Muscle layer of duodenum (tissue), 2 donors: ENCODE results near the gene LRRC26.

Source experiments
- H3K27ac ChIP-seq: one replicate; pipeline ENCODE4 v1.7.0; 2013; ENCODE audit warnings: mild to moderate bottlenecking, low read length
- H3K27me3 ChIP-seq: one replicate; pipeline ENCODE4 v1.7.0; 2013; ENCODE audit warnings: low read depth, mild to moderate bottlenecking, control low read depth, low read length
- H3K36me3 ChIP-seq, 2 donors: one replicate each; pipeline ENCODE4 v1.7.0; 2013; ENCODE audit warnings: low read length in 2 of 2, control low read depth in 1 of 2, mild to moderate bottlenecking in 1 of 2; ENCODE audit not compliant: insufficient read depth in 2 of 2, control insufficient read depth in 1 of 2
- H3K4me1 ChIP-seq, 2 donors: one replicate each; pipeline ENCODE4 v1.7.0; 2013; ENCODE audit warnings: low read length in 2 of 2, mild to moderate bottlenecking in 2 of 2, control low read depth in 1 of 2, moderate library complexity in 1 of 2; ENCODE audit not compliant: insufficient read depth in 2 of 2, control insufficient read depth in 1 of 2
- H3K4me3 ChIP-seq, 2 donors: one replicate each; pipeline ENCODE4 v1.7.0; 2013; ENCODE audit warnings: low read length in 2 of 2, low read depth in 1 of 2, mild to moderate bottlenecking in 1 of 2
- H3K9me3 ChIP-seq, 2 donors: one replicate each; pipeline ENCODE4 v1.7.0; 2013; ENCODE audit warnings: low read length in 2 of 2, control low read depth in 1 of 2, mild to moderate bottlenecking in 1 of 2; ENCODE audit not compliant: control insufficient read depth in 1 of 2
- donor health status: healthy.

Gene LRRC26

DNA sequence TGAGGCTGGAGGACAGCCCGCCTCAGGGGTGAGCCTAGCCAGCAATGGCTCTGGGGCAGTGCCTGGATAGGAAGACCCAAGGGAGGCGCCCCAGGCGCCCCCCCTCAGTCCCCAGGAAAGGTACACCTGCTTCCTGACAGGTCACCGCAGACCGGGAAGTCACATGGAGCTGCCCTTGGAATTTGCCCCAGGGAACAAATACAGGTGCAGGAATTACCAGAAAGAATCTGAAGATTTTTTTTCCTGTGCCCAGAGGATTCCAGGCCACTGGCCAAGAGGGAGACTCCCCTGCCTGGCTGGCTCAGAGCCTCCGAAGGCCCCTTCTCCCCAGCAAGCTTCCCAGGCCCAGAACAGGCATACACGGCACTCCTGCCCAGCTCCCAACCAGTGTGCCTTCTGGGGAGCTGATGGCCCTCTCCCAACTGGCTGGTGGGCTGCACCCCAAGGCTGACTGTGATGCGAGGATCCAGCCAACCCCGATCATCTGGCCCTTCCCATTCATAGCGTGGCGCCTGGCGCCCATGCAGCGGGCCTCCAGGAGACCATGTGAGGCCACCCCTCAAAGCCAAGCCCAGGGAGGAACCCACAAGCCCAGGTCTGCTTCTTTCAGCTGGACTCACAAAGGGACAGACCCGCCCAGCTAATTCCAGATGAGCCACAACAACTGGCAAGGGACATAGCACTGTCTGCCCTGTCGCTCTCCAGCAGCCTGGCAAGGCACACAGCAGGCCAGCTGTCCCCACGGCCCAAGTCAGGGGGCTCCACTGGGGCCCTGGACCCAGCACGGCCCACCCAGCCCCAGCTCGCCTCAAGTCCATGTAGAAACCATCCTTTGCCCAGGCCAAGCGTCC lies 28.4 kb upstream of the LRRC26 start:
- peaks cover 0 to 49% of the 10 kb centered on the region in 2 donors for H3K4me1 ChIP-seq
- H3K36me3 ChIP-seq: no peaks in the 10 kb centered on the region
- H3K9me3 ChIP-seq: no peaks in the 10 kb centered on the region
- H3K4me3 ChIP-seq: peak overlapping the region in 1 of 2 donors; percentile 54
- peak overlapping the region; percentile 8 for H3K27ac ChIP-seq
- H3K27me3 ChIP-seq: no peaks in the 10 kb centered on the region

DNA sequence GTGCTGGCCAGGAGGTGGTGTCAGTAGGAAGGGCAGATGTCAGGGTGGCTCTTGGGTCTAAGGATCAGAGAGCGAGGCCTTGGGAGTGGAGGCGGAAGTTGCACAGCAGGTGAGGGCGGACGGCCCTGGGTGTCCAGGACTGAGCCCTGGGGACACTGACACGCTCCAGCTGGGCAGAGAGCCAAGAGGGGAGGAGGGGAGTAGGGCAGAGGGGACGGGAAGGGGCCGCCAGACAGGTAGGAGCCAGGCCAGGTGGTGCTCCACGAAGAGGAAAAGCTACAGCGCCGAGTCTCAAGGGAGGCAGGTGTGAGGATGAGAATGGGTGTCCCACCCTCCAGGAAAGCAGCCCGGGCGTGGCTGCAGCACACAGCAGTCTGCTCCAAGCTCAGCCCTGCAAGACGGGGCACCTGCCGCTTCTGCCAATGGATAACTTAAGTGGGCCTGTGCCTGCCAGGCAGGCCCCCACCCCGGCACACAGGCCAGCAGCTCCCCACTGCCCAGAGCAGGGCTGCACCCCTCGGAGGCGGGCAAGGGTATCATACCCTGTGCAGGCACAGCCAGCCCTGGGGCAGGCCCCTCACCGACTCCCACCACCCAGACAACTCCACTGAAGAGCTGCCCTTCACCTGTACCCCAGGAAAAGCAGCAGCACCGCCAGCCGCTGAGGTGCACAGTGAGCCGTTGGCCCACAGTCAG lies 25.8 kb upstream of the LRRC26 start:
- H3K9me3 ChIP-seq: no peaks in the 10 kb centered on the region
- H3K4me1 ChIP-seq: peaks cover 0 to 27% of the 10 kb centered on the region in 2 donors
- H3K36me3 ChIP-seq: peaks cover 5 to 7% of the 10 kb centered on the region in 2 donors
- H3K27ac ChIP-seq: no peak overlapping the region
- H3K27me3 ChIP-seq: no peaks in the 10 kb centered on the region
- no peak overlapping the region for H3K4me3 ChIP-seq

DNA sequence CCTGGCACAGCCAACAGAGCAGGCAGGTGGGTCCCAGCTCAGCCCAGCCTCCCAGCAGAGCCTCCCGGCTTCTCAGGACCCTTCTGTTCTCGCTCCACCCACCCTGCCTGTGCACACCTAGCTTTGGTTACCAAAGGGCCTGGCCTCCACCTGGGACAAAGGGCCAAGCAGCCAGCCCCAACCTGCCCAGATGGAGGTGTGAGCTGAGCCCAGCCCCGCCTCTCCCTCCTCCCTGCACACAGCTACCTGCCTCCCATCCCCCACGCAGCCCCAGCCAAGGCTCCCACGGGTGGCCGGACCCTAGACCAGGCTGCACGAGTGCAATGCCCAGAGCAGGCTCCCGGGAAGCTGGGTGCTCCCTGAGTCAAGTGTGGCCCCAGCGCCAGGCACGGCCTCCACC lies 25.1 kb upstream of the LRRC26 start:
- Histone ChIP-seq H3K36me3 (peaks cover 9 to 13% of the 10 kb centered on the region in 2 donors), H3K27ac (no peak overlapping the region), H3K9me3 (no peaks in the 10 kb centered on the region), H3K4me3 (no peak overlapping the region), H3K4me1 (peaks cover 0 to 35% of the 10 kb centered on the region in 2 donors), H3K27me3 (no peaks in the 10 kb centered on the region)

DNA sequence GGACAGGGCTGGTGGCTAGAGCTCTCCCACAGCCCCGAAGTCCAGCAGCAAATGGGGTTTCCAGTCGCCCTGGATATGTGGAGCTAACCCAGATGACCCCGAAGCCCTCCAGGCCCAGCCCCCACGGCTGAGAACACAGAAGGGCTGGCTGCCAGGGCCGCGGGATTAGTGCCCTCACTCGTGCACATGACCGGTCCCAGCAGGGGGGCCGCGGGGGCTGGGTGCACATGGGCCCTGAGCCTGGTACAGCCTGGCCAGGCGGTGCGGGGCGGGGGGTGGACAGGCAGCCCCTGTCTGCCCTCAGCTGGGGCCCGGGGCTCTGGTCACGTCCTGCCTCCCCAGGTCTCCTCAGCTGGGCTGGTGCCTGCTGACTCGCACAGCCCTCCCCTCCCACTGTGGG lies 24.5 kb upstream of the LRRC26 start:
- Histone ChIP-seq H3K36me3 (peaks cover 9 to 15% of the 10 kb centered on the region in 2 donors), H3K4me3 (no peak overlapping the region), H3K27me3 (no peaks in the 10 kb centered on the region), H3K27ac (no peak overlapping the region), H3K4me1 (peaks cover 0 to 35% of the 10 kb centered on the region in 2 donors), H3K9me3 (no peaks in the 10 kb centered on the region)

DNA sequence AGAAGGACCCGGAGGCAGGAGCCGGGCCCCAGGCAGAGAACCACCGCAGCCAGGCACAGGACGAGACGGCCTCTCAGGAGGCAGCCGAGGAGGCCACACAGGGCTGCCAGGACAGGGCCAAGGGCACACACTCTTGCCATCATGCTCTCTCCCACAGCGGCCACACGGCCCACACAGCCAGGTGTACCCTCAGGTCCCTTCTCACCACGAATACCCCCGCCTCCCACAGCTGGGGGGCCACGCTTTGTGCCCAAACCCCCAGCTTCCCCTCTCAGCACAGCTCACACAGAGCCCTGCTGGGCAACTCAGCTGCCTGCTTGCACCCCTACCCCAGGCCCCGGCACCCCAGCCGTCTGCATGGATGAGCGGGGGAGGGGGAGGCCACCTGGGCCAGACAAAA lies 23.9 kb upstream of the LRRC26 start:
- Histone ChIP-seq H3K36me3 (peaks cover 9 to 19% of the 10 kb centered on the region in 2 donors), H3K9me3 (no peaks in the 10 kb centered on the region), H3K27ac (no peak overlapping the region), H3K4me3 (no peak overlapping the region), H3K27me3 (no peaks in the 10 kb centered on the region), H3K4me1 (peaks cover 0 to 31% of the 10 kb centered on the region in 2 donors)

DNA sequence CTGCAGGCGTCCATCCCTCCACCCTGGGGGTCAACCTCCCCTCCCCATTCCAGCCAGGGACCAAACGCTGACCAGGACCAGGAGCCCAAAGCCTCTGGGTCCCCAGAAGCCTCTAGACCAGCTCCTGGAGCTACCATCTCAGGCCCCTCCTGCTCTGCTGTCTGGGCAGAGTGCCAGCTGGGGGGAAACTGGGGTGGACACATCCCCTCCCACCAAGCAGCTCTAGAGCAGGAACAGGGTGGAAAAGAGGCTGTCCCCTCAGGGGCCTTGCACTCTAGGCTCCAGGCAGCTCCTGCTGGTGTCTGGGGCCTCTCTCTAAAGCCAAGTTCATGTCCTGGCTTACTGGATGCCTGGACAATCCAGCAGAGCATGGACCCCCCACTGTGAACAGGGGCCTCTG lies 23.0 kb upstream of the LRRC26 start:
- H3K4me1 ChIP-seq: peaks cover 0 to 25% of the 10 kb centered on the region in 2 donors
- no peaks in the 10 kb centered on the region for H3K9me3 ChIP-seq
- H3K27me3 ChIP-seq: no peaks in the 10 kb centered on the region
- peaks cover 9 to 26% of the 10 kb centered on the region in 2 donors for H3K36me3 ChIP-seq
- no peak overlapping the region for H3K4me3 ChIP-seq
- H3K27ac ChIP-seq: no peak overlapping the region

DNA sequence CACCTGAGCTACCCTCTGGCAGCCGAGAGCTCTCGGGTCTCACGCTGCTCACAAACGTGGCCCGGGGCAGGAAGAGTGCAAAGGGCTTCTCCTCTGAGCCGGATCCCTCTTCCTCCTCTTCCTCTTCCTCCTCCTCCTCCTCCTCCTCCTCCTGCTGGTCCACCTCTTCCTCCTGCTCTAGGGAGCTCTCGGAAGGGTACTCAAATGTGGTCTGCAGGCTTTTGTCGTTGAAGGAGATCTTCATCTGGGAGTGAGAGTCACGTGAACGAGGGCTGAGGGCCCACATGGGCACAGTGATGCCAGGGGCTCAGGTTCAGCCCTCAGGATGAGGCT lies 22.6 kb upstream of the LRRC26 start:
- peaks cover 9 to 26% of the 10 kb centered on the region in 2 donors for H3K36me3 ChIP-seq
- no peak overlapping the region for H3K27ac ChIP-seq
- no peaks in the 10 kb centered on the region for H3K9me3 ChIP-seq
- no peak overlapping the region for H3K4me3 ChIP-seq
- H3K4me1 ChIP-seq: peaks cover 3 to 27% of the 10 kb centered on the region in 2 donors
- H3K27me3 ChIP-seq: no peaks in the 10 kb centered on the region

DNA sequence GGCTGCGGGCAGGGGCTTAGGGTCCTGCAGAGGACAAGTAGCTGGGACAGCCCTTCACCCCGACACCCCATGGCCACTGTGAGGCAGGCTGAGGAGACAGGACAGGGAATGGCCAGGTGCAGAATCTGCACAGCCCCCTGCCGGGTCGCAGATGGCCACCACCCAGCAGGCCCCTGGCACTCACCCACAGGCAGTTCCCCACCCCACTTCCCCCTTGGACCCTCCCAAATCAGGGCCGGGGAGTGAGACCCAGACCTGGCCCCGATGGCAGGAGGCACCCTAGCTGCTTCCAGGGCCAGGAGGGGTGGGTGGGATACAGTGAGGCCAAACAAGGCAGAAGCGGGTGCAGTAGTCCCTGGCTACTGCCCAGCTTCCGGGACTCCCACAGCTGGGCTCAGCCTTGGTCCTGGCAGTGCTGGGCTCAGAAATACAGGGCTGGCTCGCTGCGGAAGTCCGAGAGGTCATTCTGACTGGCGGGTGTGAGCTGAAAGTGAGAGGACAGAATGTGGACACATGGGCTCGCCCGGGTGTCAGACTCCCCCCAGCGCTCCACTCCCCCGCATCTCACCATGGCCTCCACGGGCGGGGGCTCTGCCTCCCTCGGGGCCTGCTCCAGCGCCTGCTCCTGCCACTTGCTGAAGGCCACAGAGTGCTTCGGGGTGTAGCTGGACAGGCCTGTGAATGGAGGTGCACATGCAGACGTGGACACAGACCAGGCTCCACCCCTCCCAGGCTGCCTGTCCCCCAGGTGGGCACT lies 22.0 kb upstream of the LRRC26 start:
- Histone ChIP-seq H3K4me1 (peaks cover 8 to 29% of the 10 kb centered on the region in 2 donors), H3K27ac (no peak overlapping the region)

DNA sequence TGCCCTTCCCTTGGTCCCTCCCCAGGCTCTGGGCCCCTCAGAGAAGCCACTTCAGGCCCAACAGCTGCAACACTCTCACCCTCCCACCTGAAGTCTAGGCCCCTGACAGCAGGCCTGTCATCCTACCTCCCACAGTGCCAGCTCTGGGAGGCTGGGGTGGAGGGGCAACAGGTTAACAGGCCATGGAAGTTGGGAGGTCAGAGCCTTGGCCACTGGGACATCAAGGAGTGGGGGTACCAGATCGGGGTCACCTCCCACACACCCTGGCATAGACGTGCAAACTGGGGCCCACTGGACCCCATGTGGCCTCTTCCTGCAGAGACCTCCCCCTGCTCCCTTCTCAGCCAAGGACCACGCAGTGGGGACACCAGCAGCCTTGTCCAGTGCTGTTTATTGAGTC lies 21.4 kb upstream of the LRRC26 start:
- Histone ChIP-seq H3K27ac (no peak overlapping the region), H3K27me3 (no peaks in the 10 kb centered on the region), H3K4me3 (no peak overlapping the region), H3K9me3 (no peaks in the 10 kb centered on the region), H3K4me1 (peaks cover 11 to 36% of the 10 kb centered on the region in 2 donors), H3K36me3 (peaks cover 9 to 37% of the 10 kb centered on the region in 2 donors)

More for the DNA sequence above, 22.0 kb upstream of the LRRC26 start:
- H3K9me3 ChIP-seq: no peaks in the 10 kb centered on the region
- no peaks in the 10 kb centered on the region for H3K27me3 ChIP-seq
- peaks cover 9 to 30% of the 10 kb centered on the region in 2 donors for H3K36me3 ChIP-seq
- no peak overlapping the region for H3K4me3 ChIP-seq

DNA sequence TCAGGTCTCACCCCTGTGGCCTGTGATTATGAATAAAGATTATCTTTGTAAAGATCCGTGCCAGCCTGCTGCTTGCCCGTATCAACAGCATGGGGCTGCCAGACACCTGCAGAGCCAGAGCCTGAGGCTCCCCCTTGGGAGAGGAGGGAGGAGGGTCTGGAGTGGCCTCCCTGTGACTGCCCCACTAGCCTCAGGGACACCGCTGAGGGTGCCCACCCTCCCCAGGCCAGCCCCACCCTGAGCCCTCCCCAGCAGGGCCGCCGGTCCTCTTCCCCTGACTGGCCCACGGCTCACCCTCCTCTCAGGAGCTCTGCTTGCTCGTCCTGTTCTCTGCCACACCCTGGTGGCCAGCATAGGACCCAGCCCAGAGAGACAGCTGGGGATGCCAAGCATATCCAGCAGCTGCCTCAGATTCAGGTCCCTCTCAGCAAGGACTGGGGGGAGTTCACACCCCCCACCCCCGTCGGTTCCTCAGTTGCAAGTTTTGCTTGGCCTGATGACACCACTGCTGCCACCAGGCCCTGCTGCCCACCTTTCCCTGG lies 20.5 kb upstream of the LRRC26 start:
- Histone ChIP-seq H3K27ac (no peak overlapping the region), H3K36me3 (peaks cover 9 to 45% of the 10 kb centered on the region in 2 donors), H3K4me1 (peaks cover 11 to 43% of the 10 kb centered on the region in 2 donors), H3K27me3 (no peaks in the 10 kb centered on the region), H3K9me3 (no peaks in the 10 kb centered on the region), H3K4me3 (peak overlapping the region; percentile 86 to 100)
